ENCODE measurements around the gene P2RY13.

The P2RY13 gene

GRCh38 chr3:151293127-151293526, 36.2 kb downstream of the P2RY13 start:
- DNase-seq (ENCODE audit: low spot score) = no peak

- DNase-seq (ENCODE audit: low spot score) = peak; percentile 25
These were observed 38.7 kb downstream of the P2RY13 start for GRCh38 chr3:151290673-151291072.

DNA sequence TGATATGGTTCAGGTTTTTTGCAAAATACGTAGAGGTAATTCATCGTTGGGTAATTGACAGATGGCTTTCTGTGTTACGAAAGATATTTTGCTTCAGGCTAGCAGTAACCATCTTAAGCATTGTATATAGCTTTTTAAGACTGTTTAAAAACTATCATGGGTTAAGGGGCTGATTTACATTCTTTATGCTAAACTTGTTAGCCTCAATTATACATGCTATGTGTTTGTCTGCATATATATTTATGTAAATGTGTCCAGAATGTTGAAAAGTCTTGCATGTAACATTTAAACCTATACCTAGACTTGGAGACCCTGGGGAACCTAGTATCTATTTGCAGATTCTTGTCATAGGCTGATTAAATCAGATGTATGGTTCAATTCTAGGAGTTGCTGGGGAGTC, 39.9 kb downstream of the P2RY13 start:
- no peak for DNase-seq (ENCODE audit: low spot score)

- no peak for DNase-seq (ENCODE audit: low spot score)
These were observed 43.4 kb downstream of the P2RY13 start for GRCh38 chr3:151285940-151286339.

GRCh38 chr3:151283907-151284461, 45.4 kb downstream of the P2RY13 start:
- no peak for DNase-seq (ENCODE audit: low spot score)

- no peak for DNase-seq (ENCODE audit: low spot score)
These were observed 46.0 kb downstream of the P2RY13 start for GRCh38 chr3:151283387-151283786.

DNA sequence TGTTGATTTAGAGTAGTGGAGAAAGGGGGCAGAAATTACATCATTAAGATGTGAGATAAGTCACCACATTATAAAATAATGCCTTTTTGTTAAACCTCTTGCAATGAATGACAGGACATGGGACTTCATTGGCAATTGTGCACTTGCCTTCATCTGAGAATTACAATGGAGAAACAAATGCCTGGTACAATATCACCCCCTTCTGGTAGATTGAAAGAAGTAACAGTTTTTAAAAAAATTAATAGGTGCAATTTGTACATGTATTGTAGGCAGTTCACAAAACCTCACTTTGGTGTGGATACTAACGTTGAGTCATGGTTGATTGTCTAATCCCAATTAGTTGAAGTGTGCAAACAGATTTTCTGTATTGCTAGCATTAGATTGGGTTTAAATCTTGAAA, 46.4 kb downstream of the P2RY13 start:
- peak; percentile 78 for DNase-seq (ENCODE audit: low spot score)

DNA sequence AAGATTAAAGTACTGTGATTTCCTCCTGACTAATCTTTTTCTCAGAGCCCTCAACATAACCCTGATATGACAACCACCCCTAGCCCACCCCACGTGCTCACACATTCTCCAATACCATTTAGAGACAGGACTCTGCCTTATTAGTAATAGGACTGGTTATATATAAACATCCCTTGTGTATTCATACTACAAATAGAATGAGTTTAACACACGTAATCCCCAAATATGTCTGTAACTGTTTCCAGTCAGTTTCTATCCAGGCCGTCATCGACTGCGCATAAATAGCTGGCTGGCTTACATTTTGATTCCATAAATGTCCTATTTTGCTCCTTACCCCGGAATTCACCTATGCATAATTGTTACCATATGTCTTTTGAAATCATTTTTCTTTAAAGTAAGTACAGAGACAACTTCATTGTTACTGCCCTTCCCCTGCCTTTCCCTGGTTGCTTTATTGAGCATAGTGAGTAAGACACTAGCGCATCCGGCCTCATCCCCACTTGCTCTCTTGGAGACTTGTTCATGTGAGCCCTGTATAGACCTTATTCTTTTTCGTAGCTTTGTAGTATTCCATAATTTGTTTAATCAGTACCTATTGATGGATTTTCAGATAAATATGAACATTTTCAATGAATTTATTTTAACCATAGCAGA, 47.6 kb downstream of the P2RY13 start:
- no peak for DNase-seq (ENCODE audit: low spot score)

DNA sequence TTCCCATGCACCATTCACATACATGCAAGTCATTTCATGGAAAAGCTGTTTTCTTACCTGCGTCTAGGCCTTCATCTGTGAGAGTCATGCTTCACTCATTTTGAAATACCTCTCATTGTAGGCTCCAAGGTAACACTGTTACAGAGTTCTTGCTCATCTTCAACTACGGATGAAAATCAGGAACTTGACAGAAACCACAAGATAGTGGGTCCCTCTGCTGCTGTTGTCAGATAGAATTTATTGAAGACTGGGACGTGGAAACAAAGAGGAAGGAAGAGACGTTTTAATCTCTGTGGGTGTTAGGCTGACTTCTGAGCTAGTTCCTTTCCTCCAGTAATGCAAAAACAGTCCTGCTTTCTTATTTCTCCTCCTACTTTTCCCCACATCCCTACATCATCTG, 51.1 kb downstream of the P2RY13 start, which contains the start of gene P2RY14:
Gene P2RY14 (minus strand): TSS at position 313 of the 400 bp plus-strand sequence. CDS start 64,226 bp downstream, outside the sequence.
- peak; percentile 47 for DNase-seq (ENCODE audit: low spot score)

- no peak for DNase-seq (ENCODE audit: low spot score)
These were observed 52.7 kb downstream of the P2RY13 start for GRCh38 chr3:151276687-151277042.
